Measurements from ENCODE around the gene BICC1.

GRCh38 chr10:58599927-58600553, 87.4 kb downstream of the BICC1 start:
- no peak for TF ChIP-seq MAX (IDR thresholded peaks at IDR 0.05; ENCODE audit: insufficient read depth, insufficient read length)
- no peak for TF ChIP-seq POLR2A (IDR thresholded peaks at IDR 0.05; ENCODE audit: low read depth, low read length)
- no peak for TF ChIP-seq EZH2 (IDR thresholded peaks at IDR 0.05; ENCODE audit: borderline replicate concordance, low read depth, low read length, severe bottlenecking)
- TF ChIP-seq CTCF (IDR thresholded peaks at IDR 0.05; ENCODE audit: extremely low read depth in 1 of 2, insufficient read depth in 1 of 2, low read depth in 1 of 2, low read length in 2 of 2), result no peak
- TF ChIP-seq POLR2AphosphoS5 (IDR thresholded peaks at IDR 0.05; ENCODE audit: insufficient read depth, low read depth, low read length), result no peak
- TF ChIP-seq FOS (IDR thresholded peaks at IDR 0.05; ENCODE audit: borderline replicate concordance, insufficient read depth, low read length), result no peak
